ENCODE measurements around the gene CSMD2.

CSMD2 gene

GRCh38 chr1:33575324-33575879 is 589.6 kb downstream of the CSMD2 start:
- no peak for DNase-seq

- no peak for DNase-seq
Observed at GRCh38 chr1:33573661-33574060, 591.4 kb downstream of the CSMD2 start.

- no peak for DNase-seq
Observed at GRCh38 chr1:33572387-33572786, 592.6 kb downstream of the CSMD2 start.

- DNase-seq: no peak
Observed at GRCh38 chr1:33569331-33569730, 595.7 kb downstream of the CSMD2 start.

GRCh38 chr1:33563699-33564098 is 601.3 kb downstream of the CSMD2 start:
- no peak for DNase-seq

- DNase-seq: no peak
Observed at GRCh38 chr1:33562563-33562962, 602.5 kb downstream of the CSMD2 start.

GRCh38 chr1:33561576-33561975 is 603.5 kb downstream of the CSMD2 start:
- no peak for DNase-seq

- DNase-seq: no peak
Observed at GRCh38 chr1:33560680-33561079, 604.4 kb downstream of the CSMD2 start.

- no peak for DNase-seq
Observed at GRCh38 chr1:33548721-33549120, 616.3 kb downstream of the CSMD2 start.

GRCh38 chr1:33548319-33548718 is 616.7 kb downstream of the CSMD2 start:
- DNase-seq: no peak

- DNase-seq: no peak
Observed at GRCh38 chr1:33547576-33547975, 617.5 kb downstream of the CSMD2 start.

GRCh38 chr1:33541966-33542365 is 623.1 kb downstream of the CSMD2 start:
- DNase-seq: no peak

- DNase-seq: no peak
Observed at GRCh38 chr1:33537885-33538284, 627.1 kb downstream of the CSMD2 start.

GRCh38 chr1:33535334-33535733 is 629.7 kb downstream of the CSMD2 start:
- no peak for DNase-seq

- no peak for DNase-seq
Observed at GRCh38 chr1:33532936-33533335, 632.1 kb downstream of the CSMD2 start.

- DNase-seq: no peak
Observed at GRCh38 chr1:33532250-33532649, 632.8 kb downstream of the CSMD2 start.

- DNase-seq: no peak
Observed at GRCh38 chr1:33529957-33530356, 635.1 kb downstream of the CSMD2 start.

GRCh38 chr1:33527934-33528333 is 637.1 kb downstream of the CSMD2 start:
- no peak for DNase-seq

GRCh38 chr1:33524586-33524985 is 640.4 kb downstream of the CSMD2 start:
- DNase-seq: no peak

- no peak for DNase-seq
Observed at GRCh38 chr1:33519240-33519884, 645.7 kb downstream of the CSMD2 start.

GRCh38 chr1:33517596-33518250 is 647.3 kb downstream of the CSMD2 start:
- DNase-seq: no peak

- no peak for DNase-seq
Observed at GRCh38 chr1:33516891-33517567, 648.0 kb downstream of the CSMD2 start.

GRCh38 chr1:33516428-33516827 is 648.6 kb downstream of the CSMD2 start:
- no peak for DNase-seq

- no peak for DNase-seq
Observed at GRCh38 chr1:33515607-33516006, 649.4 kb downstream of the CSMD2 start.
